HepG2 (cell line): ENCODE measurements around the gene MARS1. TPM values are rescaled to one million over a fixed set of nuclear protein-coding genes. Genes with fewer than 3 reads are reported as not detected.

ENCODE experiments used
- ATAC-seq: fragments of 200-7000 bp; cut with Tn5 transposase; 3 replicates; pipeline ENCODE4 v1.9.1; 2020; ENCODE audit warnings: mild to moderate bottlenecking, moderate library complexity
- BruUV-seq: library from RNA; stranded (reverse); fragments of 400-500 nt; replicated peaks from 2 replicates; lab custom pipeline; 2021; lab: Mats Ljungman, UMichigan
- CTCF ChIA-PET: fragments of 300-600 bp; formaldehyde crosslinking; extraction: SDS; loops from one replicate; lab custom pipeline; 2021; ENCODE audit warnings: low total read pairs, inconsistent platforms, low intra/inter-chr PET ratio; lab: Yijun Ruan, JAX
- POLR2A ChIA-PET: fragments of 350-600 bp; sonication (Branson Sonifier 250); formaldehyde crosslinking; loops from one replicate; lab custom pipeline; 2020; ENCODE audit warnings: antibody characterized with exemption, inconsistent platforms; lab: Yijun Ruan, JAX
- DNase-seq: peaks from one replicate; pipeline ENCODE4 v3.0.0-alpha.2; 2015; ENCODE audit warnings: low spot score
- FAIRE-seq: peaks from 3 replicates; lab custom pipeline; 2011; peaks lifted over from hg19 to GRCh38; lab: Jason Lieb, UNC
- H2AFZ ChIP-seq: one replicate; pipeline ENCODE4 v1.6.1; 2011; ENCODE audit warnings: low read length, inconsistent platforms
- H3K27ac ChIP-seq: fragments of 300-600 bp; 3 replicates; pipeline ENCODE4 v1.8.0; 2011; ENCODE audit warnings: mixed run types, mild to moderate bottlenecking, mixed read lengths, low read length, inconsistent platforms; ENCODE audit not compliant: insufficient read depth; ENCODE audit errors: extremely low read length
- H3K27me3 ChIP-seq, 2 experiments: fragments of 200-600 bp in 1 of 2; 2 replicates in 1 of 2; 3 replicates in 1 of 2; pipeline versions ENCODE4 v1.6.0 to v1.8.0; 2011; ENCODE audit warnings: low read length in 2 of 2, mild to moderate bottlenecking in 2 of 2, moderate library complexity in 2 of 2, inconsistent platforms in 1 of 2; ENCODE audit not compliant: insufficient read depth in 2 of 2, control insufficient read depth in 1 of 2
- H3K36me3 ChIP-seq, 2 experiments: fragments of 200-600 bp in 1 of 2; replicated peaks in 1 of 2; 2 replicates in 1 of 2; 3 replicates in 1 of 2; pipeline versions ENCODE4 v1.5.1 to v1.8.0; 2011; ENCODE audit warnings: low read length in 2 of 2, inconsistent platforms in 1 of 2; ENCODE audit not compliant: insufficient read depth in 2 of 2, control insufficient read depth in 1 of 2
- H3K4me1 ChIP-seq: 2 replicates; pipeline ENCODE4 v1.5.1; 2012; ENCODE audit warnings: low read length, inconsistent platforms; ENCODE audit not compliant: insufficient read depth
- H3K4me2 ChIP-seq: 2 replicates; pipeline ENCODE4 v1.6.0; 2011; ENCODE audit warnings: low read depth, low read length, inconsistent platforms
- H3K4me3 ChIP-seq, 3 experiments: fragments of 200-600 bp in 1 of 3; sonication (generic), shearing (Covaris generic) in 1 of 3; replicated peaks in 1 of 3; 2 replicates each; pipeline ENCODE4 v1.5.1; 2011 to 2016; ENCODE audit warnings: low read length in 3 of 3, inconsistent platforms in 2 of 3, low read depth in 2 of 3, mild to moderate bottlenecking in 2 of 3, control low read depth in 1 of 3, mixed read lengths in 1 of 3; ENCODE audit not compliant: insufficient read depth in 1 of 3
- H3K79me2 ChIP-seq: one replicate; pipeline ENCODE4 v1.6.1; 2011; ENCODE audit warnings: low read length, inconsistent platforms; ENCODE audit not compliant: insufficient read depth
- H3K9ac ChIP-seq: 2 replicates; pipeline ENCODE4 v1.6.0; 2011; ENCODE audit warnings: mild to moderate bottlenecking, low read depth, low read length, inconsistent platforms; ENCODE audit not compliant: insufficient read depth
- H3K9me3 ChIP-seq: 2 replicates; pipeline ENCODE4 v1.5.1; 2012; ENCODE audit warnings: mild to moderate bottlenecking, low read length
- H4K20me1 ChIP-seq: 2 replicates; pipeline ENCODE4 v1.6.0; 2011; ENCODE audit warnings: inconsistent platforms, mild to moderate bottlenecking, low read length, moderate library complexity; ENCODE audit not compliant: insufficient read depth
- ARNT2 ChIP-seq: sonication (generic); formaldehyde crosslinking; IDR thresholded peaks from 2 replicates; pipeline ENCODE4 v1.8.0; 2022; ENCODE audit warnings: mild to moderate bottlenecking, low read depth, missing genetic modification reagents, moderate library complexity
- CHD2 ChIP-seq: IDR thresholded peaks from 2 replicates; pipeline ENCODE4 v1.6.1; 2011; ENCODE audit warnings: low read depth, low read length, improper control_type of control experiment
- GZF1 ChIP-seq: sonication (generic); formaldehyde crosslinking; IDR thresholded peaks from 2 replicates; pipeline ENCODE4 v1.5.1; 2020; ENCODE audit warnings: mild to moderate bottlenecking, missing genetic modification reagents
- HIVEP1 ChIP-seq: sonication (generic); formaldehyde crosslinking; IDR thresholded peaks from 2 replicates; pipeline ENCODE4 v1.4.0; 2020; ENCODE audit warnings: mild to moderate bottlenecking, missing genetic modification reagents
- MLXIP ChIP-seq: sonication (generic); formaldehyde crosslinking; IDR thresholded peaks from 2 replicates; pipeline ENCODE4 v1.9.0; 2021; ENCODE audit warnings: missing genetic modification reagents, borderline replicate concordance
- NCOA1 ChIP-seq: sonication (generic); formaldehyde crosslinking; IDR thresholded peaks from 2 replicates; pipeline ENCODE4 v1.9.0; 2021; ENCODE audit warnings: missing genetic modification reagents
- ZNF280B ChIP-seq: sonication (generic); formaldehyde crosslinking; IDR thresholded peaks from 2 replicates; pipeline ENCODE4 v1.5.0; 2020; ENCODE audit warnings: missing genetic modification reagents, mild to moderate bottlenecking, borderline replicate concordance
- ZNF335 ChIP-seq: sonication (generic); formaldehyde crosslinking; IDR thresholded peaks from 2 replicates; pipeline ENCODE4 v1.4.0; 2020; ENCODE audit warnings: missing genetic modification reagents
- ZNF33A ChIP-seq: sonication (generic); formaldehyde crosslinking; IDR thresholded peaks from 2 replicates; pipeline ENCODE4 v1.5.1; 2020; ENCODE audit warnings: missing genetic modification reagents, mild to moderate bottlenecking, moderate library complexity, borderline replicate concordance
- ZNF33B ChIP-seq: sonication (generic); formaldehyde crosslinking; IDR thresholded peaks from 2 replicates; pipeline ENCODE4 v1.5.1; 2020; ENCODE audit warnings: mild to moderate bottlenecking, missing genetic modification reagents
- ZNF350 ChIP-seq: sonication (generic); formaldehyde crosslinking; IDR thresholded peaks from 2 replicates; pipeline ENCODE4 v1.4.0; 2020; ENCODE audit warnings: mild to moderate bottlenecking, low read depth, missing genetic modification reagents, borderline replicate concordance
- ZNF558 ChIP-seq: sonication (generic); formaldehyde crosslinking; IDR thresholded peaks from 2 replicates; pipeline ENCODE4 v1.9.0; 2022; ENCODE audit warnings: mild to moderate bottlenecking, missing genetic modification reagents, borderline replicate concordance
- WGBS: methylation state at CpG from one replicate; pipeline ENCODE4 v1.1.6; 2017; ENCODE audit warnings: low lambda C conversion rate; 5-methylcytosine and 5-hydroxymethylcytosine counted together
- in situ Hi-C: cut with HindIII; loops from 2 replicates; pipeline ENCODE4 v1.10.0; 2017; ENCODE audit warnings: low pct_unique_long_range_greater_than_20kb; ENCODE audit not compliant: extremely low pct_ligation_motif_present
- intact Hi-C: fragments of 100-400 bp; cut with micrococcal nuclease; formaldehyde crosslinking; loops from one replicate; pipeline ENCODE4 v1.10.0; 2022; ENCODE audit not compliant: unreplicated experiment
- polyA plus RNA-seq, 8 experiments: library from polyadenylated mRNA; depleted of rRNA in 3 of 8; stranded (reverse) in 7 of 8; unstranded in 1 of 8; fragments of >200 nt; fragmentation: Illumina TruSeq in 4 of 8; extraction: Trizol in 4 of 8; gene quantifications; 2 replicates each; pipeline versions ENCODE4 v1.2.1 to v1.2.3, GENCODE V29; 2011 to 2016; ENCODE audit warnings: low read depth in 4 of 8, missing spikeins in 1 of 8, mixed read lengths in 1 of 8; ENCODE audit not compliant: insufficient read depth in 1 of 8
- total RNA-seq, 5 experiments: library from RNA; depleted of rRNA; stranded (reverse); fragments of >200 nt; fragmentation: Illumina TruSeq; extraction: Trizol; gene quantifications; 2 replicates each; pipeline ENCODE4 v1.2.3, GENCODE V29; 2016; ENCODE audit warnings: low read depth in 1 of 5
- TF ChIP-seq, protein P1 (sequence below): sonication (generic); formaldehyde crosslinking; IDR thresholded peaks from 2 replicates; pipeline ENCODE4 v1.4.0; 2020; ENCODE audit warnings: missing genetic modification reagents

The MARS1 gene
- total and polyA plus RNA-seq, 2 of the 13 experiments (the other 11 are each of a cell fraction or from before 2014, with no cell fraction given), result 115 to 181 TPM

GRCh38 chr12:57518920-57519795 lies 31.3 kb downstream of the MARS1 start (continued):
- TF ChIP-seq, protein P1, sequence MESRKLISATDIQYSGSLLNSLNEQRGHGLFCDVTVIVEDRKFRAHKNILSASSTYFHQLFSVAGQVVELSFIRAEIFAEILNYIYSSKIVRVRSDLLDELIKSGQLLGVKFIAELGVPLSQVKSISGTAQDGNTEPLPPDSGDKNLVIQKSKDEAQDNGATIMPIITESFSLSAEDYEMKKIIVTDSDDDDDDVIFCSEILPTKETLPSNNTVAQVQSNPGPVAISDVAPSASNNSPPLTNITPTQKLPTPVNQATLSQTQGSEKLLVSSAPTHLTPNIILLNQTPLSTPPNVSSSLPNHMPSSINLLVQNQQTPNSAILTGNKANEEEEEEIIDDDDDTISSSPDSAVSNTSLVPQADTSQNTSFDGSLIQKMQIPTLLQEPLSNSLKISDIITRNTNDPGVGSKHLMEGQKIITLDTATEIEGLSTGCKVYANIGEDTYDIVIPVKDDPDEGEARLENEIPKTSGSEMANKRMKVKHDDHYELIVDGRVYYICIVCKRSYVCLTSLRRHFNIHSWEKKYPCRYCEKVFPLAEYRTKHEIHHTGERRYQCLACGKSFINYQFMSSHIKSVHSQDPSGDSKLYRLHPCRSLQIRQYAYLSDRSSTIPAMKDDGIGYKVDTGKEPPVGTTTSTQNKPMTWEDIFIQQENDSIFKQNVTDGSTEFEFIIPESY (CRISPR knock-in tag), result no peak
- TF ChIP-seq ZNF558 (CRISPR knock-in tag) (0 out of 2 replicates have a peak, but pooled peaks have one; percentile 6), ZNF33A (CRISPR knock-in tag) (0 out of 2 replicates have a peak, but pooled peaks have one; percentile 43), GZF1 (CRISPR knock-in tag) (0 out of 2 replicates have a peak, but pooled peaks have one; percentile 11)
- TF ChIP-seq, all 625 proteins: peak for 27

- intact Hi-C loops (loop anchor here (5.0 kb wide), 1 partner anchor 103 kb away; no protein-coding TSS in a partner anchor), in situ Hi-C loops (no loop called here)
- H3K27me3 ChIP-seq, result no peaks in the 10 kb centered on the region; a peak in 1 of 5 replicates
- H4K20me1 ChIP-seq, result peaks cover 35% of the 10 kb centered on the region
- H3K79me2 ChIP-seq, result peaks cover 39% of the 10 kb centered on the region
- ATAC-seq, result no peak
- DNase-seq, result no peak
- ChIA-PET CTCF (no interaction called here), POLR2A (interaction anchor here (0.7 to 7.8 kb wide), 25 partner anchors 9 to 431 kb away, joined by 3 to 90 read pairs (median 7); partner anchors contain the start of genes ARHGEF25, B4GALNT1, DCTN2 and GLI1)
- peaks cover 43% of the 10 kb centered on the region for H3K4me1 ChIP-seq
- no peak for FAIRE-seq
- 0% methylated on average over 6 of the region's 8 CpGs for WGBS
- no peak overlapping the region for H2AFZ ChIP-seq
- BruUV-seq, result no TSS peak
- peak overlapping the region; percentile 97 for H3K27ac ChIP-seq
- H3K4me2 ChIP-seq, result peak overlapping the region; percentile 85
- peak overlapping the region; percentile 70 to 99 (median 97) for H3K4me3 ChIP-seq
- peak overlapping the region; percentile 100 for H3K9ac ChIP-seq
- H3K9me3 ChIP-seq, result no peaks in the 10 kb centered on the region
- peaks cover 16 to 35% of the 10 kb centered on the region in 2 experiments for H3K36me3 ChIP-seq
- TF ChIP-seq NCOA1 (CRISPR knock-in tag) (0 out of 2 replicates have a peak, but pooled peaks have one; percentile 76), ZNF280B (0 out of 2 replicates have a peak, but pooled peaks have one; percentile 30), ZNF33B (CRISPR knock-in tag) (peak; percentile 48; the same call in 1 of the 2 replicates), CHD2 (no peak), MLXIP (no peak), ZNF558 (CRISPR knock-in tag) (0 out of 2 replicates have a peak, but pooled peaks have one; percentile 12), HIVEP1 (CRISPR knock-in tag) (peak; percentile 44; the same call in 1 of the 2 replicates), ARNT2 (CRISPR knock-in tag) (no peak), ZNF335 (CRISPR knock-in tag) (0 out of 2 replicates have a peak, but pooled peaks have one; percentile 8), ZNF350 (CRISPR knock-in tag) (peak; percentile 18; the same call in 1 of the 2 replicates)
These were observed 31.9 kb downstream of the MARS1 start for GRCh38 chr12:57519796-57520052.
